NCI-H2029 (cell line): ENCODE results near the gene SARS1.
A peak's percentile ranks its signal among the peaks of the same experiment; 100 is the strongest.

Experiments
- DNase-seq: peaks from one replicate; lab custom pipeline; 2025; lab: John Stamatoyannopoulos, UW

SARS1 gene

DNA sequence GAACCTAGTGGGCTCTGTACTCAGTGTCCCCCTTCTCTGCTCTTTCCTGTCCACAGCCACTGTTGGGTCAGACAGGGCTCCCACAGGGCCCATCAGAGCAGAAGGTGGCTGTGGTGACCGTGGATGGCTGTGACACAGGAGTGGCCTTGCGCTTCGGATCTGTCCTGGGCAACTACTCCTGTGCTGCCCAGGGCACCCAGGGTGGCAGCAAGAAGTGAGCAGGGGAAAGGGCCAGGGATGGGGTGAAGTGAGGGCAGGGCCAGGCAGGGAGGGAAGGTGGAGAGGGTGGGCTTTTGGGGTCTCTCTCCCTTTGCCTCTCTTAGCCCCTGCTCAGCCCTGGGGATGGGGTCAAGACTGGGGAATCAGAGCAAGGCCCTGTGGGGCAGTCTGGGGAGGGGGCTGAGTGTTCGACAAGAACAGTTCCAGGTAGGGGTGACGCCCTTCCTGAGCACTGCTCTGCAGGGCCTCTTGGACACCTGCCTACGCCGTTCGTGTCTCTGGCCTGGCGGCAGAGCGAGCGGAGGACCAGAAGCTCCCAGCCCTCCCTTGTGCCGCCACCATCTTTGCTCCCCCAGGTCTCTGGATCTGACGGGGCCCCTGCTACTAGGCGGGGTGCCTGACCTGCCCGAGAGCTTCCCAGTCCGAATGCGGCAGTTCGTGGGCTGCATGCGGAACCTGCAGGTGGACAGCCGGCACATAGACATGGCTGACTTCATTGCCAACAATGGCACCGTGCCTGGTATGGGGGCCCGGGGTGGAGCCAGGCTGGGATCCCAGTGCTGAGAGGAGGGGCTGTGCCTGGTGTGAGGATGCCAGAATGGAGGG, 48.7 kb downstream of the SARS1 start:
- DNase-seq = no peak

DNA sequence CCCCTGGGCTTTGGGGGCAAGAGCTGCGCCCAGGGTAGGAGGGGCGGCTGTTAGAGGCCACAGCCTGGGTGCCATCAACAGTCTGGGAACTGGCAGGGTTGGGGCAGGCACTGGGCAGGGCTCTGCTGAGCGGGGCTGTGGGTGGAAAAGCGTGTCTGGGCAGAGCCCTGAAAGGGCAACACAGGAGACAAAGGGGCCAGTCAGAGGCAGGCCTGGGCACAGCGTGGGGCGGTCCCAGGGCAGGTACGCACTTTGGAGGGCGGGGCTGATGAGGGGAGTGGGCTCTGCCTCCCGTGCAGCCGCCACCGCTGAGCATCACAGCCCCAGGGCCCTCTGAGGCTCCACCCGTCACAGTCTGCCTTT, 49.5 kb downstream of the SARS1 start:
- DNase-seq = no peak

DNA sequence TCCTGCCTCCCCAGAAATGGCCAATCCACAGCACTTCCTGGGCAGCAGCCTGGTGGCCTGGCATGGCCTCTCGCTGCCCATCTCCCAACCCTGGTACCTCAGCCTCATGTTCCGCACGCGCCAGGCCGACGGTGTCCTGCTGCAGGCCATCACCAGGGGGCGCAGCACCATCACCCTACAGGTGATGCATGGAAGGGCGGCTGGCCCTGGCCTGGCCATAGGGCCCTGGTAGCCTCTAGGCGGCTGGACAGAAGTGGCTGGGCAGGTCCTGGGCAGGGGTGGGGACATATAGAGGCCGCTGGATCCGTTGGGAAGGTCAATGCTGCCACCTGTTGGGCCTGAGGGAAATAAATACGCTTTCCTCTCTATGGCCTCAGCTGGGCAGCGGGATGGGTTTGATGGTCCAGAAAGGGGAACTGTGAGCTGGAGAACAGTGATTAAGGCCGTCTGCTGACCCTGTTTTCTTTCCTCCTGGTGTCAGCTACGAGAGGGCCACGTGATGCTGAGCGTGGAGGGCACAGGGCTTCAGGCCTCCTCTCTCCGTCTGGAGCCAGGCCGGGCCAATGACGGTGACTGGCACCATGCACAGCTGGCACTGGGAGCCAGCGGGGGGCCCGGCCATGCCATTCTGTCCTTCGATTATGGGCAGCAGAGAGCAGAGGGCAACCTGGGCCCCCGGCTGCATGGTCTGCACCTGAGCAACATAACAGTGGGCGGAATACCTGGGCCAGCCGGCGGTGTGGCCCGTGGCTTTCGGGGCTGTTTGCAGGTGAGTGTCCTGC, 50.1 kb downstream of the SARS1 start:
- DNase-seq = peak; percentile 39

DNA sequence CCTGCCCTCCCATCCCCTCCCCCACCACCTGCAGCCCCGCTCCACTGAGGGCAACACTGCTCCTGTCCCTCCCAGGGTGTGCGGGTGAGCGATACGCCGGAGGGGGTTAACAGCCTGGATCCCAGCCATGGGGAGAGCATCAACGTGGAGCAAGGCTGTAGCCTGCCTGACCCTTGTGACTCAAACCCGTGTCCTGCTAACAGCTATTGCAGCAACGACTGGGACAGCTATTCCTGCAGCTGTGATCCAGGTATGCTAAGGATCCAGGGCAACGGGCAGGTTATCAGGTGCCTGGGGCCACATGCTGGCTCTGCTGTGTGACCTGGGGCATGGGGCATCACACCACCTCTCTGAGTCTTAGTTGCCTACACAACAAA, 50.6 kb downstream of the SARS1 start:
- DNase-seq = no peak

DNA sequence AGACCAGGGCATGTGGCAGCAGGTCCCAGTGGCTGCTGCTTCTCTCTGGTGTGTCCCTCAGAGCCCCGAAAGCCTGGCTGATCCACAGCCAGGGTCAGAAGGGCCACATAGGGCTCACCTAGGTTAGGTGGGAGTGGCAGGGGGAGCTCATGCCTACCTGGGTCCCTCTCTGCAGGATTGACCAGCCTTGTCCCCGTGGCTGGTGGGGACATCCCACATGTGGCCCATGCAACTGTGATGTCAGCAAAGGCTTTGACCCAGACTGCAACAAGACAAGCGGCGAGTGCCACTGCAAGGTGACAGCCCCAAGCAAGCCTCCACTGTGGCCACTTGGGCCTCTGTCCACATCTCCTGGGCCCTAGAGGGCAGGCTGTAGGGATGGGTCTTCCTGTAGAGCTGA, 51.3 kb downstream of the SARS1 start:
- no peak for DNase-seq

DNA sequence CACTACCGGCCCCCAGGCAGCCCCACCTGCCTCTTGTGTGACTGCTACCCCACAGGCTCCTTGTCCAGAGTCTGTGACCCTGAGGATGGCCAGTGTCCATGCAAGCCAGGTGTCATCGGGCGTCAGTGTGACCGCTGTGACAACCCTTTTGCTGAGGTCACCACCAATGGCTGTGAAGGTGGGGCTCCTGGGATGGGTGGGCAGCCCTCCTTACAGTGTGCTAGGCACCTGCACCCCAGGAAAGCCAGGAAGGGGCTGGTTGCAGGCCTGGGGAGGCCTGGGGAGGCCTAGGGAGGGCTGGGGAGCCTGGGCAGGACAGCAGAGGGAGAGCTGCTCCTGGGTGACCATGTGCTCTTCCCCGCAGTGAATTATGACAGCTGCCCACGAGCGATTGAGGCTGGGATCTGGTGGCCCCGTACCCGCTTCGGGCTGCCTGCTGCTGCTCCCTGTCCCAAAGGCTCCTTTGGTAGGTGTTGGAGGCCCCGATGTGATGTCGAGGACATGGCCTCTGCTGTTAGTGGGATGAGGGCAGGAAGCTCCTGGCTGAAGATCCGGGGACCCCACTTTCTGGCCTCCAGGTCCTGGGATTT, 52.1 kb downstream of the SARS1 start:
- no peak for DNase-seq

DNA sequence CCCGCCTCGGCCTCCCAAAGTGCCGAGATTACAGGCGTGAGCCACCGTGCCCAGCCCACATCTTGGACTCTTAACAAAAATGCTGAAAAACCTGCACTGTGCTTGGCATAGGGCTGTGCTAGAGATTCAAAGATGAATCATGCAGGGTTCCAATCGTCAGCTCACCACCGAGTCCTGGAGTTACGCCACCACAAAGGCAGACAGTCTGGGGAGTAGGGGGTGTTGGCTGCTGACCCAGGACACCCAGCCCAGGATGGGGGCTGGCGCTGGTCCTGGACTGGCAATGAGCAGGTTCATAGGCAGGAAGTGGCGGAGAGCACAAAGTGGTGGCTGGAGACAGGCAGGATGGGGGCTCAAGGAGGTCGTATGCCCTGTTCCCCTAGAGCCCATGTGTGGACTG, 53.2 kb downstream of the SARS1 start:
- DNase-seq = no peak

DNA sequence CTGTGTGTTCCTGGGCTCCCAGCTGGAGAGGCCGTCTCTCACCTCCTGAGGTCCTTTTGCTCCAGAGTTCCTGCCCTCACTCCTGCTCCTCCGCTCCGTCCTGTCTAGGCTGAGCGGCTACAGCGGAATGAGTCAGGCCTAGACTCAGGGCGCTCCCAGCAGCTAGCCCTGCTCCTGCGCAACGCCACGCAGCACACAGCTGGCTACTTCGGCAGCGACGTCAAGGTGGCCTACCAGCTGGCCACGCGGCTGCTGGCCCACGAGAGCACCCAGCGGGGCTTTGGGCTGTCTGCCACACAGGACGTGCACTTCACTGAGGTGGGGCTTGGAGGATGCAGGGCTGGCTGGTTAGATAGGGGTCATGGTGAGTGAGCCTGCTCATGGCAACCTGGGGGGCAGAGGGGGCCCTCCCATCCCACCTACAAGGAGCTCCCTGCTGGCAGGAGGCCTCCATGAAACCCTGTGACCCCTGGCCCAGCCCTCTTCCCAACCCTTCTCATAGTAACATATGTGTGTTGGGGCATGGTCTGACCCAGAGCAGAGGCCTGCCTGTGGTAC, 54.1 kb downstream of the SARS1 start:
- no peak for DNase-seq

DNA sequence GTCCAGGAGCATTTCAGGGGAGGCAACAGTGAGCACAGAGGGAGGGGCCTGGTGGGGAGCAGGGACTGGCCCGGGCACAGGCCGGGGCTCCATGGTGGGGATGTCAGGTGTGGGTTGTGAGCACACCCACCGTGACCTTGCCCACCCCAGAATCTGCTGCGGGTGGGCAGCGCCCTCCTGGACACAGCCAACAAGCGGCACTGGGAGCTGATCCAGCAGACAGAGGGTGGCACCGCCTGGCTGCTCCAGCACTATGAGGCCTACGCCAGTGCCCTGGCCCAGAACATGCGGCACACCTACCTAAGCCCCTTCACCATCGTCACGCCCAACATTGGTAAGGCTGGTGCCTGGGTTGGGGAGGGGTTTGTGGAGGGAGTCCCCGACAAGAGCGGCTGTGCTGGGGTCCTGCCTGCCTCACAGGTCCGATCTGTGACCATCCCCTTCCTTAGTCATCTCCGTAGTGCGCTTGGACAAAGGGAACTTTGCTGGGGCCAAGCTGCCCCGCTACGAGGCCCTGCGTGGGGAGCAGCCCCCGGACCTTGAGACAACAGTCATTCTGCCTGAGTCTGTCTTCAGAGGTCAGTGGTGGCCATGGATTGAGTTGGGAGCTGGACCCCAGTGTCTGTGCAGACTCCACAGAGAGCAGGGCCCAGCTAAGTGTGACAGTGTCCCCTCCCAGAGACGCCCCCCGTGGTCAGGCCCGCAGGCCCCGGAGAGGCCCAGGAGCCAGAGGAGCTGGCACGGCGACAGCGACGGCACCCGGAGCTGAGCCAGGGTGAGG, 54.9 kb downstream of the SARS1 start:
- DNase-seq = no peak

DNA sequence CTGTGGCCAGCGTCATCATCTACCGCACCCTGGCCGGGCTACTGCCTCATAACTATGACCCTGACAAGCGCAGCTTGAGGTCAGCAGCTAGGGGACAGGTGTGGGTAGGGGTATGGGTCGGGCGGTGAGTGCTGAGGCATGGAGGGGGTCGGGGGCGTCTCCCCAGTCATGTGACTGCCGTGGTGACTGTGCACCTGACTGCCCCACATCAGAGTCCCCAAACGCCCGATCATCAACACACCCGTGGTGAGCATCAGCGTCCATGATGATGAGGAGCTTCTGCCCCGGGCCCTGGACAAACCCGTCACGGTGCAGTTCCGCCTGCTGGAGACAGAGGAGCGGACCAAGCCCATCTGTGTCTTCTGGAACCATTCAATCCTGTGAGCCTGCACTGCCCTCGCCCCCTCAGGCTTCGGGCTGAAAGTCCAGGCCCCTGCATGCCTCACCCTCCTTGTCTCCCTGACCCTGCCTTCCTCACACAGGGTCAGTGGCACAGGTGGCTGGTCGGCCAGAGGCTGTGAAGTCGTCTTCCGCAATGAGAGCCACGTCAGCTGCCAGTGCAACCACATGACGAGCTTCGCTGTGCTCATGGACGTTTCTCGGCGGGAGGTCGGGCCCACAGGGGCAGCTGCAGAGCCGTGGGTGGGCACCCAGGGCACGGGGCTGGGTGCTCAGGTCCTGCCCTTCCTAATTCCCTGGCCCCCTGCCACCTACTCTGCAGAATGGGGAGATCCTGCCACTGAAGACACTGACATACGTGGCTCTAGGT, 55.7 kb downstream of the SARS1 start:
- DNase-seq = no peak

DNA sequence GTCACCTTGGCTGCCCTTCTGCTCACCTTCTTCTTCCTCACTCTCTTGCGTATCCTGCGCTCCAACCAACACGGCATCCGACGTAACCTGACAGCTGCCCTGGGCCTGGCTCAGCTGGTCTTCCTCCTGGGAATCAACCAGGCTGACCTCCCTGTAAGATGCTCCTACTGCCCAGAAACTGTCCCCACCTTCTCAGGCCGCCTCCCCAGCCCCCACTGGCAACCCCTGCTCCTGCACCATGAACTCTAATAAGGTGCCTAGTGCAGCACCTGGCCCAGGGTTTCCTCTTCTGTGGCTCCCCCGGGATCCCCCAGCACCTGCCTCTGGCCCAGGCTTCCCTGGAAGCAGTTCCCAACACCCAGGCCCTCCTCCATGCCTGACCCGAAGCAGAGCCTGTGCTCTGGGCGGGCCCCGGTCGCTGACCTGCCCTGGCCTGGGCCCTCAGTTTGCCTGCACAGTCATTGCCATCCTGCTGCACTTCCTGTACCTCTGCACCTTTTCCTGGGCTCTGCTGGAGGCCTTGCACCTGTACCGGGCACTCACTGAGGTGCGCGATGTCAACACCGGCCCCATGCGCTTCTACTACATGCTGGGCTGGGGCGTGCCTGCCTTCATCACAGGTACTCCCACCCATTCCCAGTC, 56.4 kb downstream of the SARS1 start:
- no peak for DNase-seq

DNA sequence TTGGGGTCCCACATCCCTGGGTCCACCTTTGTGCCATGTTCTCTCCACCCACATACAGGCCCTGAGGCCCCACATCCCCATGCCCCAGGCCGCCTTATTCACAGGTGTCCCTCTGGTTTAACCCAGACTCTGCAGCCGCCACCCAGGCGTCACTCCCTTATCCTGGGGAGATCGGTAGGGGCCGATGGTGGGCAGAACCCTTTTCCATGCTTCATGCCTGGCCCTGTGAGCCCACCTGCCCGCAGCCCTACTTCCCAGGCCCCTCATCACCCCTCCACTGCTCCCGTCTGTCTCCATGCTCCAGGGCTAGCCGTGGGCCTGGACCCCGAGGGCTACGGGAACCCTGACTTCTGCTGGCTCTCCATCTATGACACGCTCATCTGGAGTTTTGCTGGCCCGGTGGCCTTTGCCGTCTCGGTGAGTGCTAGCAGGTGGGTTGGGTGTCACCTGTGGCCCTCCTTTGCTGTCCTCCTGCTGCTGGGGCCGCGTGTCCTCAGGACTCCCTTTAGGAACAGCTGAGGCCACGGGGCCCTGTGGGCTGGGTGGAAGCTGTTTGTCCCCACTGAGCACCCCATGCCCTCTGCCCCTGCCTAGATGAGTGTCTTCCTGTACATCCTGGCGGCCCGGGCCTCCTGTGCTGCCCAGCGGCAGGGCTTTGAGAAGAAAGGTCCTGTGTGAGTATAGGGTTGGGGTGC, 57.1 kb downstream of the SARS1 start:
- no peak for DNase-seq

DNA sequence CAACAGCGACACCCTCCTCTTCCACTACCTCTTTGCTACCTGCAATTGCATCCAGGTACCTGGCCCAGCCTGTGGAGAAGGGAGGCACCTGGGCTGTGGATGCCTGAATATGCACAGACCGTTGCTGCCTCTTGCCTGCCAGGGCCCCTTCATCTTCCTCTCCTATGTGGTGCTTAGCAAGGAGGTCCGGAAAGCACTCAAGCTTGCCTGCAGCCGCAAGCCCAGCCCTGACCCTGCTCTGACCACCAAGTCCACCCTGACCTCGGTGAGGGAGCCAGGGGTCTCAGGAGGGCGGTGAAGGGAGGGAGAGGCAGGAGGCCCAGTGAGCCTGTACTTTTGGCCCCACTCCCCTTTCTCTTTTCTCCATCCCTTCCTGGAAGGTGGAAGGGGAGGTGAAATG, 57.7 kb downstream of the SARS1 start:
- DNase-seq = no peak

DNA sequence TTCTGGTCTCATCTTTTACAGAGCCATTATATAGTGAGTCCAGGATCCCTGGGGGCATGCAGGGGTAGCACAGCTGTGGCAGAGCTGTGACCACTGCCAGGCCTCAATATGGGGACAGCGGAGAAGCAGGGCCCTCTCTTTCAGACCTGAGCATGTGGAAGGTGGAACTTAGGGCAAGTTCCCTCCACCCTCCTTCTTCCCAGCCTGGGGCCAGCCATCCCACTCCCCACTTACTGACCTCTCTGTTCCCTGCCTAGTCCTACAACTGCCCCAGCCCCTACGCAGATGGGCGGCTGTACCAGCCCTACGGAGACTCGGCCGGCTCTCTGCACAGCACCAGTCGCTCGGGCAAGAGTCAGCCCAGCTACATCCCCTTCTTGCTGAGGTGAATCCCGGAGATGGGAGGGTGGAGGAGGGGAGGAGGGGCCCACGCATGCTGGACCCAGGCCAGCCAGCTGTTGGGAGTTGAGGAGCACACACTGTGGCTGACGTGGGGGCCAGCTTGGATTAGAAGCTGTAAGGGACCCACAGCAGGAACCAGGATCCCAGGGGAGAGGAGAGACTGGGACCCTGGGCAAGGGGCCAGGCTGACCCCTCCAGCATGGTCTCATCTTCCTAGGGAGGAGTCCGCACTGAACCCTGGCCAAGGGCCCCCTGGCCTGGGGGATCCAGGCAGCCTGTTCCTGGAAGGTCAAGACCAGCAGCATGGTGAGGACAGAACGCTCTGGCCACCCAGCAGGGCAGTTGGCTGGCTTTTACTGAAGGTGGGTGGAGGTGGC, 58.5 kb downstream of the SARS1 start:
- DNase-seq = no peak

DNA sequence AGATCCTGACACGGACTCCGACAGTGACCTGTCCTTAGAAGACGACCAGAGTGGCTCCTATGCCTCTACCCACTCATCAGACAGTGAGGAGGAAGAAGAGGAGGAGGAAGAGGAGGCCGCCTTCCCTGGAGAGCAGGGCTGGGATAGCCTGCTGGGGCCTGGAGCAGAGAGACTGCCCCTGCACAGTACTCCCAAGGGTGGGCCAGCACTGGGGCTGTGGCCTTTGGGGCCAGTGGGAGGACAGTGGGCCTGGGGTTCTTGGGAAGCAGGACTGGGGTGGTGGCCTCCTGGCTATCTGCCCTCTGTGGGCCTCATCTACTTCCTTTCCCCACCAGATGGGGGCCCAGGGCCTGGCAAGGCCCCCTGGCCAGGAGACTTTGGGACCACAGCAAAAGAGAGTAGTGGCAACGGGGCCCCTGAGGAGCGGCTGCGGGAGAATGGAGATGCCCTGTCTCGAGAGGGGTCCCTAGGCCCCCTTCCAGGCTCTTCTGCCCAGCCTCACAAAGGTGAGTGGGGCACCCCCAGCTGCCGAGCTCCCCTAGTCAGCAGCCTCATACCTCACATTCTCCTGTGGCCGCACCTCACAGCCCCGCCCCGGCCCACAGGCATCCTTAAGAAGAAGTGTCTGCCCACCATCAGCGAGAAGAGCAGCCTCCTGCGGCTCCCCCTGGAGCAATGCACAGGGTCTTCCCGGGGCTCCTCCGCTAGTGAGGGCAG, 59.3 kb downstream of the SARS1 start:
- DNase-seq = no peak

DNA sequence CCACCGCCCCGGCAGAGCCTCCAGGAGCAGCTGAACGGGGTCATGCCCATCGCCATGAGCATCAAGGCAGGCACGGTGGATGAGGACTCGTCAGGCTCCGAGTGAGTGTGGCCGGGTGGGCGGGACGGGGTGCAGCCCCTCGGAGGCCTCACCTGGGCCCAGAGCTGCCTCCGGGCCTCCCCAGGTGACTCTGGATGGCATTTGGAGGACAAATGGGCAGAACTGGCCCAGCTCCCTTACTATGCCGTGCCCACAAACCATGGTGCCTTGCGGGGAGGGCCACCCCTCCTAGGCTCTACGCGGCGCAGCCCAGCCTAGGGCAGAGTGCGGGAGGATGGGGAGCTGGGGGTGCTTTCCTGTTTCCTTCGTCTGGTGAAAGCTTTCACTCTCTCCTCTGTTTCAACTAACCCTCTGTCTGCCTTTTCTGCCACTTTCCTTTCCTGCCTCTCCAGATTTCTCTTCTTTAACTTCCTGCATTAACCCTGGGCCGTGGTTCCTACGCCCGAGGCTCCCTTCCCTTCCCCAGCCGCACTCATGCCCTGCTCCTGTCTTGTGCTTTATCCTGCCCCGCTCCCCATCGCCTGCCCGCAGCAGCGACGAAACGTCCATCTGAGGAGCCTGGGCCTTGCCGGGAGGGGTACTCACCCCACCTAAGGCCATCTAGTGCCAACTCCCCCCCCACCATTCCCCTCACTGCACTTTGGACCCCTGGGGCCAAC, 60.0 kb downstream of the SARS1 start:
- DNase-seq = no peak

DNA sequence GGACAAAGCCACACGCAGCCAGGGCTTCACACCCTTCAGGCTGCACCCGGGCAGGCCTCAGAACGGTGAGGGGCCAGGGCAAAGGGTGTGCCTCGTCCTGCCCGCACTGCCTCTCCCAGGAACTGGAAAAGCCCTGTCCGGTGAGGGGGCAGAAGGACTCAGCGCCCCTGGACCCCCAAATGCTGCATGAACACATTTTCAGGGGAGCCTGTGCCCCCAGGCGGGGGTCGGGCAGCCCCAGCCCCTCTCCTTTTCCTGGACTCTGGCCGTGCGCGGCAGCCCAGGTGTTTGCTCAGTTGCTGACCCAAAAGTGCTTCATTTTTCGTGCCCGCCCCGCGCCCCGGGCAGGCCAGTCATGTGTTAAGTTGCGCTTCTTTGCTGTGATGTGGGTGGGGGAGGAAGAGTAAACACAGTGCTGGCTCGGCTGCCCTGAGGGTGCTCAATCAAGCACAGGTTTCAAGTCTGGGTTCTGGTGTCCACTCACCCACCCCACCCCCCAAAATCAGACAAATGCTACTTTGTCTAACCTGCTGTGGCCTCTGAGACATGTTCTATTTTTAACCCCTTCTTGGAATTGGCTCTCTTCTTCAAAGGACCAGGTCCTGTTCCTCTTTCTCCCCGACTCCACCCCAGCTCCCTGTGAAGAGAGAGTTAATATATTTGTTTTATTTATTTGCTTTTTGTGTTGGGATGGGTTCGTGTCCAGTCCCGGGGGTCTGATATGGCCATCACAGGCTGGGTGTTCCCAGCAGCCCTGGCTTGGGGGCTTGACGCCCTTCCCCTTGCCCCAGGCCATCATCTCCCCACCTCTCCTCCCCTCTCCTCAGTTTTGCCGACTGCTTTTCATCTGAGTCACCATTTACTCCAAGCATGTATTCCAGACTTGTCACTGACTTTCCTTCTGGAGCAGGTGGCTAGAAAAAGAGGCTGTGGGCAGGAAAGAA, 61.1 kb downstream of the SARS1 start:
- peak; percentile 28 for DNase-seq
